Motor neuron (in vitro differentiated cells): ENCODE data around the gene ADNP2. TPM values are rescaled to one million over a fixed set of nuclear protein-coding genes. Genes with fewer than 3 reads are reported as not detected.
"Not testable (repeated sequence)": the region's sequence is repeated elsewhere in the genome, so short reads cannot be mapped to it uniquely, and the experiment has no call there.

Experiments used
- ATAC-seq, 8 experiments: fragments of 200-7000 bp; cut with Tn5 transposase; replicated peaks in 6 of 8; 2 replicates each; pipeline ENCODE4 v1.8.0; 2021; ENCODE audit warnings: mild to moderate bottlenecking in 8 of 8, moderate library complexity in 8 of 8
- H3K27ac ChIP-seq, 2 donors: fragments of 250-450 bp; sonication (Bioruptor Pico); 2 replicates each; pipeline ENCODE4 v1.9.0; 2021; ENCODE audit warnings: antibody characterized with exemption in 2 of 2, mild to moderate bottlenecking in 2 of 2, moderate library complexity in 1 of 2
- H3K4me1 ChIP-seq, 2 donors: fragments of 250-450 bp; sonication (Bioruptor Pico); replicated peaks in 1 of 2; 2 replicates each; pipeline ENCODE4 v1.6.1; 2021; ENCODE audit warnings: antibody characterized with exemption in 2 of 2, mild to moderate bottlenecking in 2 of 2, moderate library complexity in 1 of 2
- H3K4me3 ChIP-seq, 5 donors: fragments of 250-450 bp; sonication (Bioruptor Pico); 2 replicates each; pipeline ENCODE4 v1.9.0; 2021; ENCODE audit warnings: antibody characterized with exemption in 5 of 5, mild to moderate bottlenecking in 5 of 5, moderate library complexity in 4 of 5
- WGBS, 10 experiments: fragments of 450-650 bp; shearing (Covaris generic); methylation state at CpG; one replicate each; pipeline ENCODE4 v1.0.0; 2022; 5-methylcytosine and 5-hydroxymethylcytosine counted together
- in situ Hi-C, 9 experiments: fragments of 400-800 bp; cut with MboI; loops; one replicate each; pipeline ENCODE4 v1.15.0; 2021; ENCODE audit warnings: low sequenced_read_pairs in 9 of 9, low pct_unique_long_range_greater_than_20kb in 2 of 9; ENCODE audit not compliant: unreplicated experiment in 9 of 9
- total RNA-seq, 8 experiments: library from RNA; unstranded; fragments of 300-600 nt; gene quantifications; 2 replicates each; pipeline versions ENCODE4 v1.2.3 to v1.2.4, GENCODE V29; 2022

The ADNP2 gene
- total RNA-seq, 8 experiments from 2014 or later: 12.9 to 34.2 (median 23.5) TPM

- H3K27ac ChIP-seq: no peak overlapping the region
- in situ Hi-C loops: no loop called here
- no peaks in the 10 kb centered on the region for H3K4me1 ChIP-seq
- no peak for ATAC-seq
- 40 to 83% (median 70%) methylated on average over 2 to 4 of the region's 5 CpGs; no CpG with 5 or more reads in 2 of the 10 experiments for WGBS, 10 experiments
- no peak overlapping the region for H3K4me3 ChIP-seq
Observed at GRCh38 chr18:80158365-80158764, 49.3 kb downstream of the ADNP2 start.

GRCh38 chr18:80159713-80160636 lies 50.9 kb downstream of the ADNP2 start:
- ATAC-seq: peak in 2 of 8 experiments; percentile 42 to 43
- Histone ChIP-seq H3K27ac (no peak overlapping the region), H3K4me3 (no peak overlapping the region), H3K4me1 (no peaks in the 10 kb centered on the region)
- 20 to 100% (median 97%) methylated on average over 1 to 23 of the region's 109 CpGs; no CpG with 5 or more reads in 4 of the 10 experiments for WGBS, 10 experiments
- in situ Hi-C loops: no loop called here

GRCh38 chr18:80161781-80162417 lies 52.8 kb downstream of the ADNP2 start:
- in situ Hi-C loops: no loop called here
- no peak overlapping the region for H3K27ac ChIP-seq
- H3K4me3 ChIP-seq: no peak overlapping the region
- 70 to 95% (median 90%) methylated on average over 1 to 4 of the region's 7 CpGs; no CpG with 5 or more reads in 3 of the 10 experiments for WGBS, 10 experiments
- ATAC-seq: peak in 1 of 8 experiments; percentile 32
- no peaks in the 10 kb centered on the region for H3K4me1 ChIP-seq

- H3K27ac ChIP-seq: no peak overlapping the region
- no peaks in the 10 kb centered on the region for H3K4me1 ChIP-seq
- no peak for ATAC-seq
- no peak overlapping the region for H3K4me3 ChIP-seq
- in situ Hi-C loops: no loop called here
- 100% methylated on average over 1 of the region's 7 CpGs; no CpG with 5 or more reads in 8 of the 10 experiments for WGBS, 10 experiments
Observed at GRCh38 chr18:80163183-80163582, 54.1 kb downstream of the ADNP2 start.

- H3K4me3 ChIP-seq, in situ Hi-C loops, H3K4me1 ChIP-seq, H3K27ac ChIP-seq, ATAC-seq: not testable (repeated sequence)
- 69 to 100% (median 97%) methylated on average over 1 to 9 of the region's 9 CpGs; no CpG with 5 or more reads in 1 of the 10 experiments for WGBS, 10 experiments
Observed at GRCh38 chr18:80164727-80165355, 55.8 kb downstream of the ADNP2 start.

GRCh38 chr18:80166240-80166639 lies 57.2 kb downstream of the ADNP2 start:
- Histone ChIP-seq H3K4me1 (no peaks in the 10 kb centered on the region), H3K27ac (no peak overlapping the region), H3K4me3 (no peak overlapping the region)
- in situ Hi-C loops: no loop called here
- no peak for ATAC-seq
- 79 to 100% (median 100%) methylated on average over 1 to 7 of the region's 10 CpGs; no CpG with 5 or more reads in 5 of the 10 experiments for WGBS, 10 experiments

- ATAC-seq: no peak
- no peak overlapping the region for H3K27ac ChIP-seq
- in situ Hi-C loops: no loop called here
- H3K4me1 ChIP-seq: peaks cover 0 to 2% of the 10 kb centered on the region in 2 donors
- WGBS, 10 experiments: 33 to 100% (median 85%) methylated on average over 1 to 5 of the region's 6 CpGs; no CpG with 5 or more reads in 5 of the 10 experiments
- H3K4me3 ChIP-seq: no peak overlapping the region
Observed at GRCh38 chr18:80166725-80167124, 57.7 kb downstream of the ADNP2 start.

GRCh38 chr18:80167331-80167730 lies 58.3 kb downstream of the ADNP2 start:
- no peak overlapping the region for H3K4me3 ChIP-seq
- H3K4me1 ChIP-seq: peaks cover 0 to 5% of the 10 kb centered on the region in 2 donors
- in situ Hi-C loops: no loop called here
- H3K27ac ChIP-seq: no peak overlapping the region
- WGBS, 10 experiments: 10 to 100% (median 80%) methylated on average over 1 to 2 of the region's 9 CpGs; no CpG with 5 or more reads in 5 of the 10 experiments
- peak in 1 of 8 experiments; percentile 3 for ATAC-seq

GRCh38 chr18:80167931-80168330 lies 58.9 kb downstream of the ADNP2 start:
- 29 to 100% (median 92%) methylated on average over 1 to 8 of the region's 13 CpGs; no CpG with 5 or more reads in 3 of the 10 experiments for WGBS, 10 experiments
- Histone ChIP-seq H3K4me3 (no peak overlapping the region), H3K27ac (no peak overlapping the region), H3K4me1 (peaks cover 0 to 5% of the 10 kb centered on the region in 2 donors)
- in situ Hi-C loops: no loop called here
- ATAC-seq: no peak

- no peak for ATAC-seq
- Histone ChIP-seq H3K4me1 (peaks cover 0 to 5% of the 10 kb centered on the region in 2 donors), H3K4me3 (no peak overlapping the region), H3K27ac (no peak overlapping the region)
- 75 to 100% (median 93%) methylated on average over 1 to 2 of the region's 2 CpGs; no CpG with 5 or more reads in 4 of the 10 experiments for WGBS, 10 experiments
- in situ Hi-C loops: no loop called here
Observed at GRCh38 chr18:80168346-80168745, 59.3 kb downstream of the ADNP2 start.

GRCh38 chr18:80168982-80169381 lies 59.9 kb downstream of the ADNP2 start:
- ATAC-seq: no peak
- no peak overlapping the region for H3K4me3 ChIP-seq
- H3K4me1 ChIP-seq: peaks cover 0 to 5% of the 10 kb centered on the region in 2 donors
- no peak overlapping the region for H3K27ac ChIP-seq
- in situ Hi-C loops: no loop called here
- 93 to 100% (median 100%) methylated on average over 1 to 3 of the region's 15 CpGs; no CpG with 5 or more reads in 7 of the 10 experiments for WGBS, 10 experiments

GRCh38 chr18:80169607-80170006 lies 60.5 kb downstream of the ADNP2 start:
- no peak overlapping the region for H3K4me3 ChIP-seq
- WGBS, 10 experiments: 0 to 100% (median 91%) methylated on average over 1 to 15 of the region's 17 CpGs; no CpG with 5 or more reads in 3 of the 10 experiments
- no peak overlapping the region for H3K27ac ChIP-seq
- in situ Hi-C loops: no loop called here
- ATAC-seq: no peak
- peaks cover 0 to 5% of the 10 kb centered on the region in 2 donors for H3K4me1 ChIP-seq
